OCI-LY7 (cell line): Measurements from ENCODE around the gene RNF214. TPM values are rescaled to one million over a fixed set of nuclear protein-coding genes. Genes with fewer than 3 reads are reported as not detected.

Experiments
- BruUV-seq: library from RNA; stranded (reverse); fragments of 400-500 nt; replicated peaks from 2 replicates; lab custom pipeline; 2021; lab: Mats Ljungman, UMichigan
- CTCF ChIA-PET: fragments of 300-600 bp; sonication (Branson Sonifier 250); formaldehyde crosslinking; loops from one replicate; lab custom pipeline; 2022; ENCODE audit warnings: antibody characterized with exemption; ENCODE audit not compliant: unreplicated experiment; lab: Charles Lee
- POLR2A ChIA-PET: fragments of 300-600 bp; sonication (Branson Sonifier 250); formaldehyde crosslinking; loops from one replicate; lab custom pipeline; 2022; ENCODE audit warnings: antibody characterized with exemption; lab: Charles Lee
- DNase-seq: peaks from one replicate; pipeline ENCODE4 v3.0.0-alpha.2; 2015; ENCODE audit warnings: low spot score
- H2AFZ ChIP-seq: fragments of 200-600 bp; sonication (generic), shearing (Covaris generic); 2 replicates; pipeline ENCODE4 v1.6.1; 2014; ENCODE audit warnings: mild to moderate bottlenecking, antibody characterized with exemption, low read length, moderate library complexity
- H3K27ac ChIP-seq: fragments of 200-600 bp; sonication (generic); 2 replicates; pipeline ENCODE4 v1.5.1; 2014; ENCODE audit warnings: mixed run types, low read depth, mild to moderate bottlenecking, moderate library complexity, low read length, inconsistent platforms; ENCODE audit not compliant: poor library complexity, severe bottlenecking
- H3K36me3 ChIP-seq: fragments of 200-600 bp; sonication (generic); 2 replicates; pipeline ENCODE4 v1.6.1; 2014; ENCODE audit warnings: mild to moderate bottlenecking, antibody characterized with exemption, low read length, moderate library complexity, mixed read lengths; ENCODE audit not compliant: insufficient read depth
- H3K4me1 ChIP-seq: fragments of 200-600 bp; sonication (generic); 2 replicates; pipeline ENCODE4 v1.5.1; 2014; ENCODE audit warnings: mild to moderate bottlenecking, low read length; ENCODE audit not compliant: insufficient read depth, poor library complexity, severe bottlenecking
- H3K4me2 ChIP-seq: fragments of 200-600 bp; sonication (generic); 2 replicates; pipeline ENCODE4 v1.6.1; 2014; ENCODE audit warnings: mild to moderate bottlenecking, low read length
- H3K4me3 ChIP-seq: fragments of 200-600 bp; sonication (generic); 2 replicates; pipeline ENCODE4 v1.5.1; 2014; ENCODE audit warnings: mild to moderate bottlenecking, low read depth, low read length; ENCODE audit not compliant: poor library complexity, severe bottlenecking
- H3K79me2 ChIP-seq: fragments of 200-600 bp; sonication (generic); 2 replicates; pipeline ENCODE4 v1.6.1; 2016; ENCODE audit warnings: low read depth, mild to moderate bottlenecking, low read length, moderate library complexity, mixed read lengths; ENCODE audit not compliant: insufficient read depth
- H3K9me2 ChIP-seq: fragments of 200-600 bp; sonication (generic); 2 replicates; pipeline ENCODE4 v1.6.1; 2016; ENCODE audit warnings: mild to moderate bottlenecking, low read length, mixed read lengths; ENCODE audit not compliant: insufficient read depth
- H3K9me3 ChIP-seq: fragments of 200-600 bp; sonication (generic); 2 replicates; pipeline ENCODE4 v1.6.1; 2014; ENCODE audit warnings: mild to moderate bottlenecking, mixed run types, low read length, mixed read lengths
- H4K20me1 ChIP-seq: fragments of 200-600 bp; sonication (generic); 2 replicates; pipeline ENCODE4 v1.6.1; 2014; ENCODE audit warnings: mild to moderate bottlenecking, antibody characterized with exemption, low read length, moderate library complexity, mixed read lengths; ENCODE audit not compliant: insufficient read depth
- EZH2phosphoT487 ChIP-seq: fragments of 200-600 bp; sonication (generic); IDR thresholded peaks from 2 replicates; pipeline ENCODE4 v1.6.1; 2018; ENCODE audit warnings: low read depth, borderline replicate concordance, mild to moderate bottlenecking, mixed run types, antibody characterized with exemption, low read length, moderate library complexity, mixed read lengths
- intact Hi-C: fragments of 100-400 bp; cut with micrococcal nuclease; formaldehyde crosslinking; loops from one replicate; pipeline ENCODE4 v1.10.0; 2022; ENCODE audit not compliant: unreplicated experiment
- total RNA-seq, 2 experiments: library from RNA; depleted of rRNA in 1 of 2; stranded (reverse); fragments of >200 nt in 1 of 2; shearing (Covaris generic) in 1 of 2; gene quantifications; 2 replicates each; pipeline ENCODE4 v1.2.3, GENCODE V29; 2014 to 2022
- TF ChIP-seq, protein P1 (sequence below): fragments of 200-600 bp; sonication (generic); conservative IDR thresholded peaks from 2 replicates; pipeline ENCODE4 v1.5.1; 2014; ENCODE audit warnings: mild to moderate bottlenecking, antibody characterized with exemption, low read length, moderate library complexity, mixed read lengths

RNF214 gene
- total RNA-seq, 2 experiments from 2014 or later: 11.2 to 30.2 TPM

DNA sequence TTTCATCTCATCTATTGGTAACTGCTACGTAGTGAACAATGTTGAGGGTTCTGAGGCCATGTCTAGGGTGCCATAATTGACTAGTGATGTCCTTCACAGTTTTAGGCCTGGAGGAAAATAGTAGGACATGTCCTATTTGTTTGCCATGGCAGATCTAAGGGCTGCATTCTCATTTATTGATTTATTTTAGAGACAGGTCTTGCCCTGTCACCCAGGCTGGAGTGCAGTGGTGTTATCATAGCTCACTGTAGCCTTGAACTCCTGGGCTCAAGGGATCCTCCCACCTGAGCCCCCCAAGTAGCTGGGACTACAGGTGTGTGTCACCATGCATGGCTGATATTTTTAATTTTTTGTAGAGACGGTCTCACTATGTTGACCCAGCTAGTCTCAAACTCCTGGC is 100.4 kb downstream of the RNF214 start:
- intact Hi-C loops: no loop called here

GRCh38 chr11:117333917-117334316 is 101.4 kb downstream of the RNF214 start:
- Histone ChIP-seq H2AFZ (no peak overlapping the region), H3K9me2 (no peaks in the 10 kb centered on the region), H3K4me3 (no peak overlapping the region), H3K27ac (no peak overlapping the region), H3K4me2 (no peak overlapping the region), H3K79me2 (no peaks in the 10 kb centered on the region), H3K9me3 (no peaks in the 10 kb centered on the region), H4K20me1 (no peaks in the 10 kb centered on the region), H3K36me3 (peaks cover 8% of the 10 kb centered on the region), H3K4me1 (peaks cover 5% of the 10 kb centered on the region)
- TF ChIP-seq EZH2phosphoT487: no peak
- TF ChIP-seq, protein P1, sequence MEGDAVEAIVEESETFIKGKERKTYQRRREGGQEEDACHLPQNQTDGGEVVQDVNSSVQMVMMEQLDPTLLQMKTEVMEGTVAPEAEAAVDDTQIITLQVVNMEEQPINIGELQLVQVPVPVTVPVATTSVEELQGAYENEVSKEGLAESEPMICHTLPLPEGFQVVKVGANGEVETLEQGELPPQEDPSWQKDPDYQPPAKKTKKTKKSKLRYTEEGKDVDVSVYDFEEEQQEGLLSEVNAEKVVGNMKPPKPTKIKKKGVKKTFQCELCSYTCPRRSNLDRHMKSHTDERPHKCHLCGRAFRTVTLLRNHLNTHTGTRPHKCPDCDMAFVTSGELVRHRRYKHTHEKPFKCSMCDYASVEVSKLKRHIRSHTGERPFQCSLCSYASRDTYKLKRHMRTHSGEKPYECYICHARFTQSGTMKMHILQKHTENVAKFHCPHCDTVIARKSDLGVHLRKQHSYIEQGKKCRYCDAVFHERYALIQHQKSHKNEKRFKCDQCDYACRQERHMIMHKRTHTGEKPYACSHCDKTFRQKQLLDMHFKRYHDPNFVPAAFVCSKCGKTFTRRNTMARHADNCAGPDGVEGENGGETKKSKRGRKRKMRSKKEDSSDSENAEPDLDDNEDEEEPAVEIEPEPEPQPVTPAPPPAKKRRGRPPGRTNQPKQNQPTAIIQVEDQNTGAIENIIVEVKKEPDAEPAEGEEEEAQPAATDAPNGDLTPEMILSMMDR: no peak
- DNase-seq: no peak
- no TSS peak for BruUV-seq
- POLR2A ChIA-PET: no interaction called here
- intact Hi-C loops: no loop called here
- CTCF ChIA-PET: no interaction called here

More for the DNA sequence above, 100.4 kb downstream of the RNF214 start:
- CTCF ChIA-PET: no interaction called here
- H2AFZ ChIP-seq: no peak overlapping the region
- POLR2A ChIA-PET: interaction anchor here (0.6 to 1.1 kb wide), 2 partner anchors 12 to 32 kb away, joined by 3 to 6 read pairs; no protein-coding TSS in a partner anchor
- H4K20me1 ChIP-seq: no peaks in the 10 kb centered on the region
- H3K36me3 ChIP-seq: no peaks in the 10 kb centered on the region
- peaks cover 10% of the 10 kb centered on the region for H3K4me1 ChIP-seq
- H3K9me3 ChIP-seq: no peaks in the 10 kb centered on the region
- no peak overlapping the region for H3K27ac ChIP-seq
- TF ChIP-seq, protein P1: no peak
- no peak for TF ChIP-seq EZH2phosphoT487
- no TSS peak for BruUV-seq
- no peak overlapping the region for H3K4me2 ChIP-seq
- no peak for DNase-seq
- H3K79me2 ChIP-seq: no peaks in the 10 kb centered on the region
- no peaks in the 10 kb centered on the region for H3K9me2 ChIP-seq
- H3K4me3 ChIP-seq: no peak overlapping the region

GRCh38 chr11:117334896-117335295 is 102.4 kb downstream of the RNF214 start:
- no peak overlapping the region for H2AFZ ChIP-seq
- no peak for DNase-seq
- no peaks in the 10 kb centered on the region for H3K4me1 ChIP-seq
- no peaks in the 10 kb centered on the region for H3K9me2 ChIP-seq
- H3K4me2 ChIP-seq: no peak overlapping the region
- H3K9me3 ChIP-seq: no peaks in the 10 kb centered on the region
- H3K4me3 ChIP-seq: no peak overlapping the region
- H3K27ac ChIP-seq: no peak overlapping the region
- H3K79me2 ChIP-seq: no peaks in the 10 kb centered on the region
- no peak for TF ChIP-seq EZH2phosphoT487
- TF ChIP-seq, protein P1: no peak
- intact Hi-C loops: no loop called here
- POLR2A ChIA-PET: no interaction called here
- BruUV-seq: no TSS peak
- H4K20me1 ChIP-seq: no peaks in the 10 kb centered on the region
- H3K36me3 ChIP-seq: peaks cover 17% of the 10 kb centered on the region
- CTCF ChIA-PET: no interaction called here
